Keratinocyte (primary cell): Measurements from ENCODE around the gene PATZ1. TPM values are rescaled to one million over a fixed set of nuclear protein-coding genes. Genes with fewer than 3 reads are reported as not detected.
A peak's percentile ranks its signal among the peaks of the same experiment; 100 is the strongest.
"Not testable (repeated sequence)": the region's sequence is repeated elsewhere in the genome, so short reads cannot be mapped to it uniquely, and the experiment has no call there.

Experiments used
- DNase-seq: peaks from one replicate; pipeline ENCODE4 v3.0.0-alpha.2; 2011; ENCODE audit warnings: low read depth, missing footprints, low spot score
- FAIRE-seq: peaks from 2 replicates; lab custom pipeline; 2011; peaks lifted over from hg19 to GRCh38; lab: Jason Lieb, UNC
- H2AFZ ChIP-seq: 2 replicates; pipeline ENCODE4 v1.6.0; 2012; ENCODE audit warnings: low read length, control low read depth, inconsistent platforms; ENCODE audit not compliant: control insufficient read depth
- H3K27ac ChIP-seq: 2 replicates; pipeline ENCODE4 v1.5.1; 2011; ENCODE audit warnings: low read length; ENCODE audit not compliant: control insufficient read depth, insufficient read depth
- H3K27me3 ChIP-seq: 3 replicates; pipeline ENCODE4 v1.6.0; 2011; ENCODE audit warnings: low read length; ENCODE audit not compliant: control insufficient read depth, insufficient read depth; ENCODE audit errors: extremely low read depth
- H3K36me3 ChIP-seq, 2 experiments: 2 replicates in 1 of 2; 3 replicates in 1 of 2; pipeline ENCODE4 v1.5.1; 2011; ENCODE audit warnings: low read length in 2 of 2, mild to moderate bottlenecking in 1 of 2; ENCODE audit not compliant: control insufficient read depth in 2 of 2, insufficient read depth in 2 of 2; ENCODE audit errors: extremely low read depth in 1 of 2
- H3K4me1 ChIP-seq: 3 replicates; pipeline ENCODE4 v1.5.1; 2011; ENCODE audit warnings: low read length; ENCODE audit not compliant: control insufficient read depth, insufficient read depth; ENCODE audit errors: extremely low read depth
- H3K4me2 ChIP-seq: 3 replicates; pipeline ENCODE4 v1.6.0; 2011; ENCODE audit warnings: low read depth, low read length; ENCODE audit not compliant: control insufficient read depth, insufficient read depth; ENCODE audit errors: extremely low read depth
- H3K4me3 ChIP-seq, 3 experiments: fragments of 200-600 bp in 1 of 3; sonication (generic) in 1 of 3; 2 replicates in 2 of 3; 3 replicates in 1 of 3; pipeline ENCODE4 v1.5.1; 2011 to 2016; ENCODE audit warnings: low read length in 3 of 3, mild to moderate bottlenecking in 3 of 3, control low read depth in 2 of 3, inconsistent platforms in 1 of 3, low read depth in 1 of 3, mixed read lengths in 1 of 3, mixed run types in 1 of 3, moderate library complexity in 1 of 3; ENCODE audit not compliant: control insufficient read depth in 2 of 3, insufficient read depth in 2 of 3; ENCODE audit errors: extremely low read depth in 1 of 3
- H3K79me2 ChIP-seq: 2 replicates; pipeline ENCODE4 v1.6.0; 2012; ENCODE audit warnings: low read length; ENCODE audit not compliant: control insufficient read depth, insufficient read depth
- H3K9ac ChIP-seq: 3 replicates; pipeline ENCODE4 v1.6.0; 2011; ENCODE audit warnings: low read length; ENCODE audit not compliant: control insufficient read depth, insufficient read depth; ENCODE audit errors: extremely low read depth
- H3K9me1 ChIP-seq: 3 replicates; pipeline ENCODE4 v1.6.0; 2011; ENCODE audit warnings: low read length; ENCODE audit not compliant: control insufficient read depth, insufficient read depth; ENCODE audit errors: extremely low read depth
- H3K9me3 ChIP-seq: 2 replicates; pipeline ENCODE4 v1.5.1; 2012; ENCODE audit warnings: low read depth, low read length; ENCODE audit not compliant: control insufficient read depth
- H4K20me1 ChIP-seq: 3 replicates; pipeline ENCODE4 v1.6.0; 2011; ENCODE audit warnings: low read length; ENCODE audit not compliant: control insufficient read depth, insufficient read depth; ENCODE audit errors: extremely low read depth
- CTCF ChIP-seq, 3 experiments: IDR thresholded peaks in 1 of 3; conservative IDR thresholded peaks in 1 of 3; optimal IDR thresholded peaks in 1 of 3; 2 replicates in 2 of 3; 3 replicates in 1 of 3; pipeline versions ENCODE3 to v1.5.1; 2011; ENCODE audit warnings: low read length in 3 of 3, mild to moderate bottlenecking in 3 of 3, moderate library complexity in 2 of 3, control low read depth in 1 of 3, inconsistent platforms in 1 of 3; ENCODE audit not compliant: insufficient read depth in 2 of 3; ENCODE audit errors: extremely low read depth in 1 of 3
- EZH2 ChIP-seq: IDR thresholded peaks from one replicate; pipeline ENCODE4 v1.6.1; 2012; ENCODE audit warnings: inconsistent platforms, mild to moderate bottlenecking, low read length, moderate library complexity
- dilution Hi-C: fragments of 300-500 bp; cut with MboI; formaldehyde crosslinking; loops from one replicate; pipeline ENCODE4 v1.7.0; 2020; ENCODE audit warnings: low sequenced_read_pairs; ENCODE audit not compliant: extremely low pct_ligation_motif_present
- polyA plus RNA-seq, 5 experiments: library from polyadenylated mRNA; depleted of rRNA in 3 of 5; stranded (reverse) in 3 of 5; stranded (forward) in 1 of 5; unstranded in 1 of 5; fragments of >200 nt; gene quantifications; 1 replicate in 1 of 5; 2 replicates in 3 of 5; 3 replicates in 1 of 5; pipeline versions ENCODE4 v1.2.1 to v1.2.3, GENCODE V29; 2011 to 2012; ENCODE audit warnings: missing spikeins in 2 of 5, low read depth in 1 of 5, low replicate concordance in 1 of 5

Gene PATZ1
- polyA plus RNA-seq, 1 donor (not counting 4 experiments of a cell fraction or from before 2014, with no cell fraction given) = 3.4 TPM

- DNase-seq = no peak
- no peak for FAIRE-seq
- no peaks in the 10 kb centered on the region for H3K9me1 ChIP-seq
- no peaks in the 10 kb centered on the region for H3K36me3 ChIP-seq
- no peak overlapping the region for H3K4me3 ChIP-seq
- H2AFZ ChIP-seq = no peak overlapping the region
- H3K9ac ChIP-seq = no peak overlapping the region
- H3K9me3 ChIP-seq = no peaks in the 10 kb centered on the region
- H3K4me2 ChIP-seq = no peak overlapping the region
- TF ChIP-seq CTCF (optimal IDR thresholded peaks at IDR 0.05 in 1 of 3, IDR thresholded peaks at IDR 0.05 in 1 of 3, conservative IDR thresholded peaks at IDR 0.05 in 1 of 3; ENCODE audit: extremely low read depth in 1 of 3, insufficient read depth in 2 of 3, low read length in 3 of 3) = no peak
- TF ChIP-seq EZH2 = no peak
- H3K27me3 ChIP-seq = no peaks in the 10 kb centered on the region
- dilution Hi-C loops = no loop called here
- H3K4me1 ChIP-seq = peaks cover 23% of the 10 kb centered on the region
- peaks cover 4% of the 10 kb centered on the region for H3K79me2 ChIP-seq
- peaks cover 4% of the 10 kb centered on the region for H4K20me1 ChIP-seq
- H3K27ac ChIP-seq = no peak overlapping the region
Observed at GRCh38 chr22:31348766-31349165, 2.6 kb upstream of the PATZ1 start.

- H2AFZ ChIP-seq, H4K20me1 ChIP-seq, H3K9me3 ChIP-seq, H3K36me3 ChIP-seq, FAIRE-seq, H3K79me2 ChIP-seq, dilution Hi-C loops, H3K27ac ChIP-seq, H3K27me3 ChIP-seq, DNase-seq, H3K9me1 ChIP-seq: not testable (repeated sequence)
- Histone ChIP-seq H3K4me3 (peak overlapping the region in 1 of 3 experiments; percentile 69), H3K9ac (peak overlapping the region; percentile 77), H3K4me2 (peak overlapping the region; percentile 62), H3K4me1 (peaks cover 31% of the 10 kb centered on the region)
Observed at GRCh38 chr22:31348009-31348337, 1.8 kb upstream of the PATZ1 start.
